ENCODE data around the gene SEMA5A.

GRCh38 chr5:9533096-9533495, 12.8 kb downstream of the SEMA5A start:
- TF ChIP-seq CTCF (IDR thresholded peaks at IDR 0.05) (no peak), POLR2A (IDR thresholded peaks at IDR 0.05) (no peak), POLR2AphosphoS5 (IDR thresholded peaks at IDR 0.05) (no peak)
